T-helper 1 cell (primary cell): ENCODE results near the gene POLH.
"Not testable (repeated sequence)": the region's sequence is repeated elsewhere in the genome, so short reads cannot be mapped to it uniquely, and the experiment has no call there.

ENCODE experiments used
- DNase-seq, 5 donors: peaks; one replicate each; pipeline ENCODE4 v3.0.0-alpha.2; 2012 to 2020

The POLH gene

DNA sequence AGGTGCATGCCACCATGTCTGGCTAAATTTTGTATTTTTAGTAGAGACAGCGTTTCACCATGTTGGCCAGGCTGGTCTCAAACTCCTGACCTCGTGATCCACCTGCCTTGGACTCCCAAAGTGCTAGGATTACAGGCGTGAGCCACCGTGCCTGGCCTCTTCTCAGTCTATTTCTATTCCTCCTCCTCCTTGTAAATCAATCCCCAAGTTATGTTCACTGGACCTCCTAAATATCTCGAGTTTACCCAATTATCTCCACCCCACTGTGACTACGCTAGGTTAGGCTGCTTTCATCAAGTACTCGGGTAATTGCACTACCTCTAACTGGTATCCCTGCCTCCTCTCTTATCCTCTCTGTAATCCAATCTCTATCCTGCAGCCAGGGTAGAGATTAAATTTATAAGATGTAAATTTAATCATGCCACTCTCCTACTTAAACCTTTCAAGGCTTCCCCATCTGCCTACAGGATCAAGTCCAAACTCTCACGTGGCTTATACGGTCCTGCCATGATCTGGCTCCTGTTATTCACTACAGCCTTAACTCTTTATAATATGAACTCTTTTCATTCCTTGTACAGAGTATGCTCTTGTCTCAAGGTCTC lies 58.8 kb downstream of the POLH start:
- DNase-seq, result no peak

DNA sequence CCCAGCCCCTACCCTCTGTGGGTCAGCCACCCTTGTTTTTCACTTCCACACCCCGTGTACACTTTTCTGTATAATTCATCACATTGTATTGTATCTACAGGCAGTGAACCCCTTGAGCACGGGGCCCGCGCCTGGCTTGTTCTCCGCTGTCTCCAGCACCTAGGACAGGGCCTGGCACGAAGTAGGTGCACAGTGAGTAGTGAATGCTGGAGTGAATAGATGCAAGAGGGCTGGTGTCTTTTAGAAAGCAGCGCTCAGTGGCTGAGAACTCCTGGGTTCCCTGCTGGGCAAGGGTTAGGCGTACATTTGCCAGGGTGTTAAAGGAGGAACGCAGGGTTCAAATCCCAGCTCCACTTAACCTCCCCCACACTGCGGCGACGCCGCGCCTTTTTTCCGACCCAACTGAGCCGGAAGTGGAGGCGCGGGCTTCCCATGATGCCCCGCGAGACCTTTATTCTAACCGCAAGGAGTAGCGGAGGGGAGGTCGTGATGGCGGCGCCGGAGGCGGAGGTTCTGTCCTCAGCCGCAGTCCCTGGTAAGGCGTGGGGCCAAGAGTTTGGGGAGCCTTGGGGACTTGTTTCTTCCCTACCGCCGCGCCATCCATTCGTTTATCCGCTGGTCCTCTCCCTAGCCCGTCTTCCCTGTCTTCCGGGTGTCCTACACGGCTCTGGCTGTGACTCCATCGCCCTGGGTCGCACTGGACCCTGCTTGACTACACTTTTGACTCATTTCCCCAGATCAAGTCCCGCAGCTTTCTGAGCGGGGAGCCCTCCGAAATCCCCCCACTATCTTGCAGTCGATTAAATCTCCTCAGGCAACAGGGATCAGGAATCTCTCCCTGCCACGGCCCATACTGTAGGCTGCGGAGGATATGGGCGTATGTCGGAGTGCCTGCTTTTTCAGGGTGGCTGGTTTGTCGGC lies 59.7 kb downstream of the POLH start, which contains the start of gene MAD2L1BP:
Gene MAD2L1BP (plus strand): TSS at position 454 of the 921 bp plus-strand sequence. CDS start 36 bp downstream, at position 490.
- DNase-seq, result peak; percentile 65 to 88 (median 77)

DNA sequence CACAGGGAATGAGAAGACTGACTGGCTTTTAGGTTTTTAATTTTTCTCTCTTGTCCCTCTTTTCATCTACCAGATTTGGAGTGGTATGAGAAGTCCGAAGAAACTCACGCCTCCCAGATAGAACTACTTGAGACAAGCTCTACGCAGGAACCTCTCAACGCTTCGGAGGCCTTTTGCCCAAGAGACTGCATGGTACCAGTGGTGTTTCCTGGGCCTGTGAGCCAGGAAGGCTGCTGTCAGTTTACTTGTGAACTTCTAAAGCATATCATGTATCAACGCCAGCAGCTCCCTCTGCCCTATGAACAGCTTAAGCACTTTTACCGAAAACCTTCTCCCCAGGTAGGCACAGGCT lies 60.3 kb downstream of the POLH start:
- peak in 1 of 5 donors; percentile 29 for DNase-seq

DNA sequence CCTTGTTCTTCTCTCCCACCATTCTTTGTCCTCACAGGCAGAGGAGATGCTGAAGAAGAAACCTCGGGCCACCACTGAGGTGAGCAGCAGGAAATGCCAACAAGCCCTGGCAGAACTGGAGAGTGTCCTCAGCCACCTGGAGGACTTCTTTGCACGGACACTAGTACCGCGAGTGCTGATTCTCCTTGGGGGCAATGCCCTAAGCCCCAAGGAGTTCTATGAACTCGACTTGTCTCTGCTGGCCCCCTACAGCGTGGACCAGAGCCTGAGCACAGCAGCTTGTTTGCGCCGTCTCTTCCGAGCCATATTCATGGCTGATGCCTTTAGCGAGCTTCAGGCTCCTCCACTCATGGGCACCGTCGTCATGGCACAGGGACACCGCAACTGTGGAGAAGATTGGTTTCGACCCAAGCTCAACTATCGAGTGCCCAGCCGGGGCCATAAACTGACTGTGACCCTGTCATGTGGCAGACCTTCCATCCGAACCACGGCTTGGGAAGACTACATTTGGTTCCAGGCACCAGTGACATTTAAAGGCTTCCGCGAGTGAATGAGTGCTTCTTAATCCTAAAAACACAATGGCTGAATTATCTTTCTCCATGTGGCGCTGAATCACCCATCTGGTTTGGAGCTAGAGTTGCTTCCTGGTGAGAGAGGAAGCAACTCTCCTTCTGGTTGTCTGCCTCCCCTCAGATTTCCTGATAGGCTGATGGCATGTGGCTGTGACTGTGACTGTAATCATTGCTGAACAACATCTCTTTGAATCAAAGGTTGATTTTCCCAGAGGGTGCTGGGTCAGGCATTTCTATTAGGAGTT lies 64.2 kb downstream of the POLH start:
- DNase-seq, result no peak

DNA sequence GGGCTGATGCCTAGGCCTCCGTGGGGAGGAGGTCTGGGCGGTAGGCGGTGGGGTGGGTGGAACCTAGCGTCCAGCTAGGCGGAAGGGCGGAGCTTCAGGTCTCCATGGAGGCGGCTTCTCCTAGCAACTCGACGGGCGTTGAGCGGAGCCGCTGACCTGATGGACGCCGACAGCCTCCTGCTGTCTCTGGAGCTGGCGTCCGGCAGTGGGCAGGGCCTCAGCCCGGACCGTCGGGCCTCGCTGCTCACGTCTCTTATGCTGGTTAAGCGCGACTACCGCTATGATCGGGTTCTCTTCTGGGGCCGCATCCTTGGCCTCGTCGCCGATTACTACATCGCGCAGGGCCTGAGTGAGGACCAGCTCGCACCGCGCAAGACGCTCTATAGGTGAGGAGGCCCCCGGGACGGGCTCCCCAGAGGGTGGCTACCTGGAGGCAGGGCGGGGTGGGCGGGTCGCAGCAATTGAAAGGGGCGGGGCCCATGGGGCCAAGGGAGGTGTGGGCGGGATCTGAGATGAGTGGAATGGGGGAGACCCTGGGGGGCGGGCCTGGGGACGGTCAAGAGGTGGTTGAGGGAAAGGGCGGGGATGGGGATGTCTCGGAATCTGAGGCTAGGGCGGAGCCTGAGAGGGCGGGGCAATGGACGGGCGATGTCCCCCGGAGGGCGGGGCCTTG lies 69.1 kb downstream of the POLH start, which contains the start of gene RSPH9:
Gene RSPH9 (plus strand): TSS at position 97 of the 673 bp plus-strand sequence. CDS start 63 bp downstream, at position 160.
- DNase-seq, result peak; percentile 52 to 65 (median 56)

DNA sequence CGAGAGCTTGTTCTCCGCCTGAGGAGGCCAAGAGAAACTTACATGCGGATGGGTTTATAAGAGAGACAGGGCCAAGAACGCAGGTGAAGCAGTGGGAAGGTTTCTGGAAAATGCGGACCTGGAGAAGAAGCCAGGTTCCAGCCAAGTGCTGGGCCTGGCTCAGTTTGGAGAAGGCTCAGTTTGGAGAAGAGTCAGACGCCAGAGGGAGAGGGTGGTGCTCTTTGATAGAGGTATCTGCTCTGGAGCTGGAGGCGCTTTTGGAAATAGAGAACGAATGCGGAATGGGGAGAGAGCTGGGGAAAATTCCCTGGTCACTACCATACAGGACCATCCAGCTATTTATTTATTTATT lies 69.6 kb downstream of the POLH start:
- no peak for DNase-seq

DNA sequence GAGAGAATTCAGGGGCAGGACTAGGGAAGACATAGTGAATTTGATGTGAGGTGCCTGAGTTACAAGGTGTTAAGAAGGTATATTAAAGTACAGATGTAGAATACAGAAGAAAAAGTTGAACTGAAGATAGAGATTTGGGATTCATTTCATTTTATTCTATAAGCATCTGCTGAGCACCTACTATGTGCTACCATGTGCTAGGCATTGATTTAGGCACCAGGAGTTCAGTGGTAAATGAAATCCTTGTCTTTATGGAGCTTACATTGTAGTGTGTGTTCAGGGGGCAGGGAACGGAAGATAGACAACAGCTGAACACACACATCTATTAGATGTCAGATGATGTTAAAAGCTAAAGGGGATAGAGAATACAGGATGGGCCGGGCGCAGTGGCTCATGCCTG lies 71.6 kb downstream of the POLH start:
- no peak for DNase-seq

DNA sequence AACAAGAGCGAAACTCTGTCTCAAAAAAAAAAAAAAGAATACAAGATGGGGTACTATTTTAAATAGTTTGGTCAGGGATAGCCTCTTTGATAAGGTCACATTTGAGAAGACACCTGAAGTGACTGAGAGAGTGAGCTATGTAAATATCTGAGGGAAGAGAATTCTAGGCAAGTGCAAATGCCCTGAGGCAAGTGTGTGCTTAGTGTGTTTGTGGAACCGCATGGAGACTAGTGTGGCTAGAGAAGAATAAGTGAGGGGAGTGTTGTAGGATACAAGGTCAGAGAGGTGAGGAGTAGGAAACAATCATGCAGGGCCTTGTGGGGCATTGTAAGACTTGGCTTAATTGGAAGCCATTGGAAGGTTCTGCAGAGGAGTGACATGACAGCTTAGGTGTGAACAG lies 72.3 kb downstream of the POLH start:
- DNase-seq, result no peak

DNA sequence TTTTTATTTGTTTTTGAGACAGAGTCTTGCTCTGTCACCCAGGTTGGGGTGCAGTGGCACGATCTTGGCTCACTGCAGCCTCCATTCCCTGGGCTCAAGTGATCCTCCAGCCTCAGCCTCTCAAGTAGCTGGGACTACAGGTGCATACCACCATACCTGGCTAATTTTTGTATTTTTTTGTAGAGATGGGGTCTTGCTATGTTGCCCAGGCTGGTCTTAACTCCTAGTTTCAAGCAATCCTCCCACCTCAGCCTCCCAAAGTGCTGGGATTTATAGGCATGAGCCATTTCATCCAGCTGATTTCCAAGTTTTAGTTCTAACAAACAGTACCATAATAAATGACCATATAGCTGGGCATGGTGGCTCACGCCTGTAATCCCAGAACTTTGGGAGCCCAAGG lies 76.8 kb downstream of the POLH start:
- DNase-seq, result not testable (repeated sequence)

DNA sequence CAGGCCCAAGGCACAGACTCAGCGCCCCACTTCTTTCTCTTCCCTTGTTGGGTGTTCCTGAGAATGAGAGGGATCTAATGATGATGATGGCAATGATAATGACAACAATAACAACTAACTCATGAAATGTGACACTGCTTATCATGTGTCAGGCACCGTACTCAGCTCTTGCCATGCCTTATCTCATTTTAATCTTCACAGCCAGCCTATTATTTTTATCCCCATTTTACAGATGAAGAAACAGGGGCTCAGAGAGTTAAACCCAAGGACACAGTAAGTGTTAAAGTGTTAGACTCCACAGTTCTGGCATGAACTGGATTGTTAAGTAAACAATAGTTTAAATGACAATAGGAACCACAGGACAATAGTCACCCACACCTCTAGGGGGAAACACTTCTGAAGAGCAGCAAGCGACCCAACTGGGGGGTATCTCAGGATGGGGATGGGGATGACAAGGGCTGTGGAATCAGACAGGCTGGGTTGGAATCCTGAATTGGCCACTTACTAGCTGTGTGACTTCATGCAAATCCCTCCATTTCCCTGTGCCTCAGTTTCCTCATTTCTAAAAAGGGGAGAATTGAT lies 81.3 kb downstream of the POLH start:
- DNase-seq, result no peak

DNA sequence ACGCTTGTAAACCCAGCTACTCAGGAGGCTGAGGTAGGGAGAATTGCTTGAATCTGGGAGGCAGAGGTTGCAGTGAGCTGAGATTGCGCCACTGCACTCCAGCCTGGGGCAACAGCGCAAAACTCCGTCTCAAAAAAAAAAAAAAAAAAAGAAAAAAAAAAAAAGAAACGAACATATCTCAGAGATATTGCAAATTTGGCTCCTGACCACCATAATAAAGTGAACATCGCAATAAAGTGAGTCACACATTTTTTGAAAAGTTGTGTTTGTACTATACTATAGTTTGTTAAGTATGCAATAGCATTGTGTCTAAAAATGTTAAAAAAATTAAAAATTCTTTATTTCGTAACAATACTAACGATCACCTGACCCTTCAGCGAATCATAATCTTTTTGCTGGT lies 82.2 kb downstream of the POLH start:
- no peak for DNase-seq

DNA sequence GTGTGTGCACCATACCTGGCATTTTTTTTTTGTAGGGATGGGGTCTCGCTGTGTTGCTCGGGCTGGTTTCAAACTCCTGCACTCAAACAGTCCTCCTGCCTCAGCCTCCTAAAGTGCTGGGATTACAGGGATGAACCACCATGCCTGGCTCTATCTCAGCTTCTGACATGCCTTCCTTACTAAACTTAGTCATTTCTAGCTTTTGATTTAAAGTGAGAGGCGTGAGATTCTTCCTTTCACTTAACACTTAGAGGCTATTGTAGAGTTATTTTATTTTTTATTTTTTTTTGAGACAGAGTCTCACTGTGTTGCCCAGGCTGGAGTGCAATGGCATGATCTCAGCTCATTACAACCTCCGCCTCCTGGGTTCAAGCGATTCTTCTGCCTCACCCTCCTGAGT lies 87.0 kb downstream of the POLH start:
- DNase-seq, result not testable (repeated sequence)
